GM12801 (cell line): ENCODE data around the gene SIKE1.

Source experiments
- TF ChIP-seq, protein P1 (sequence below): IDR thresholded peaks from one replicate; pipeline ENCODE4 v1.5.1; 2011; ENCODE audit warnings: control low read depth; ENCODE audit not compliant: insufficient read length; ENCODE audit errors: extremely low read depth

Gene SIKE1

DNA sequence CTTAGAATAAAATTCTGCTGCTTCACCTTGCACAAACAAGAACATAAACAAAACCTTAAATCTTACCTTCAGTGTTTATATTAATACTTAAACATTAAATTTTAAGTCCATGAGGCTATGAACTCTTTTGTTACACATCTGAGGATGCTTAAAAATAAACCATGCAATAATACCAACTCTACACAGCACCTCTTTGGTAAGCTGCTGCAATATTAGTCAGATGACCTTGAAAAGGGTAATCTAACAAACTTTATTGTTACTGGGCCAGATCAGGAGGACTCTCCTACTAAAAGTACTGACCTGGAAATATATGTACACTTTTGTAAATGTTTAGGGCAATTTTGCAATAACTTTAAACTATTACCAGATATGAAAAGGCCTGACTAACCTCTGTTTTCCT, 763 bp downstream of the SIKE1 start:
- TF ChIP-seq, protein P1, sequence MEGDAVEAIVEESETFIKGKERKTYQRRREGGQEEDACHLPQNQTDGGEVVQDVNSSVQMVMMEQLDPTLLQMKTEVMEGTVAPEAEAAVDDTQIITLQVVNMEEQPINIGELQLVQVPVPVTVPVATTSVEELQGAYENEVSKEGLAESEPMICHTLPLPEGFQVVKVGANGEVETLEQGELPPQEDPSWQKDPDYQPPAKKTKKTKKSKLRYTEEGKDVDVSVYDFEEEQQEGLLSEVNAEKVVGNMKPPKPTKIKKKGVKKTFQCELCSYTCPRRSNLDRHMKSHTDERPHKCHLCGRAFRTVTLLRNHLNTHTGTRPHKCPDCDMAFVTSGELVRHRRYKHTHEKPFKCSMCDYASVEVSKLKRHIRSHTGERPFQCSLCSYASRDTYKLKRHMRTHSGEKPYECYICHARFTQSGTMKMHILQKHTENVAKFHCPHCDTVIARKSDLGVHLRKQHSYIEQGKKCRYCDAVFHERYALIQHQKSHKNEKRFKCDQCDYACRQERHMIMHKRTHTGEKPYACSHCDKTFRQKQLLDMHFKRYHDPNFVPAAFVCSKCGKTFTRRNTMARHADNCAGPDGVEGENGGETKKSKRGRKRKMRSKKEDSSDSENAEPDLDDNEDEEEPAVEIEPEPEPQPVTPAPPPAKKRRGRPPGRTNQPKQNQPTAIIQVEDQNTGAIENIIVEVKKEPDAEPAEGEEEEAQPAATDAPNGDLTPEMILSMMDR, result no peak

DNA sequence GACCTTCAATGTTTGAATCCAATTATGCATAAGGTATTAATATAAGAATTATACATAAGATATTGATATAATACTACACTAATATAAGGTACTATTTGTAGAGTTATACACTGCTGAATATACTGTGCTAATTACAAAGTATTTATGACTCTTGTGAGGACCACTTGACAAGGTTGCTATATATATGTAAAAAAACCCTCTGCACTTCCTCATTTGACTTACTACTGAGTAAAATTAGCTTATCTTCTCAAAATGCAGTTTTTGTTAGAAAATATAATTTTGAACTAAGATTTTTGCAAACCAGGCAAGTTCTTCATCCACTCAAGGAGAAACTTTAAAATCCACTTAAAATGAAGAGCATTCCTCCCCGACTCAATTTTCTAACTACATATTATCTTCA, 8.5 kb downstream of the SIKE1 start:
- TF ChIP-seq, protein P1, result no peak

DNA sequence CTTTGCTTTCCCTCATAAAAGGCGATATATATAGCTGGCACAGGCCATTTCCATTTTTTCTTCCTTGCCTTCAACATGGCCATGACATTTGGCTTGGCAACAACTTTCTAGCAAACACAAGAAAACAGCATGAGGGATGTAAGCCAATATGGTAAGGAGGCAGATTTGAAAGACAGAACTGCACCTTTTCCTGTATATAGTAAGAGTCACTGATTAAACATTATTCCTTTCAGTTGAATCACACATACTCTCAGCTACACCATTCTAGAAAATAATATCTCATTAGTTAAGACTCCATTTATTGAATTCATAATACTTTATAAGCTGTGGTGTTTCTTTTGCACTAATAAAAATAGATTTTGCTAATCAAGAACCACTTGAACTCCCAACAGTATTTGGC, 9.5 kb downstream of the SIKE1 start:
- TF ChIP-seq, protein P1, result no peak

DNA sequence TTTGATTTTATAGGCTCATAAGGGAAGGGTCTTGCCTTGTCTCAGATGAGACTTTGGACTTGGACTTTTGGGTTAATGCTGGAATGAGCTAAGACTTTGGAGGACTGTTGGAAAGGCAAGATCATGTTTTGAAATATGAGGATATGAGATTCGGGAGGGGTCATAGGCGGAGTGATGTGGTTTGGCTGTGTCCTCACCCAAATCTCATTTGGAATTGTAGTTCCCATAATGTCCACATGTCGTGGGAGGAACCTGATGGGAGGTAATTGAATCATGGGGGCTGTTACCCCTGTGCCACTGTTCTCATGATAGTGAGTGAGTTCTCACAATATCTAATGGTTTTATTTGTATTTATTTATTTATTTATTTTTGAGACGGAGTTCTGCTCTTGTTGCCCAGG, 15.8 kb downstream of the SIKE1 start:
- TF ChIP-seq, protein P1, result no peak

DNA sequence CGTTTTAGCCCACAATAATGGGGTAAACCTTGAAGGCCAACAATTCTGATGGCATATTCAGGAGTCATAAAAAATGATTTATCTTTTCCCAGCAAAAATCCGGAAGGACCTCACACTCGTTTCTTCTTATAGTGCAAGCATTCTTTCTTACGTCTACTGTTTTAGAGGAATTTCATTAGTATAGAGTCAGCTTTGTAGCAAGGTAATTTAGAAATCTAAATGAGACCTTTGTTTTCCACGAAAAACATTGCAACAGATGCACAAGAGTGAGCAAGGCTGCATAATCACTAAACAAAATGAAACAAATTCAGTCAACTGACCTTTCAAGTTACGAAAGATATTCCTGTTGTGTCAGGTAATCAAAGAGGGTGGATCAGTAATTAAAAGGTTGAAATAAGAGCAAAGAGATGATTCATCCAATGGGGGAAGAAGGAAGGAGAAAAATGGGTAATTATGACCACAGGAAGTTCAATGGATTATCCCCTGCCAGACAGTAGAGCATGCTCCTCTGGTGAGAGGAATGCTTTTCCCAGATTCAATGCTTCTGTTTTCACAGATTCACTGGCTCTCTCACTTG, 22.1 kb downstream of the SIKE1 start:
- TF ChIP-seq, protein P1, result no peak

DNA sequence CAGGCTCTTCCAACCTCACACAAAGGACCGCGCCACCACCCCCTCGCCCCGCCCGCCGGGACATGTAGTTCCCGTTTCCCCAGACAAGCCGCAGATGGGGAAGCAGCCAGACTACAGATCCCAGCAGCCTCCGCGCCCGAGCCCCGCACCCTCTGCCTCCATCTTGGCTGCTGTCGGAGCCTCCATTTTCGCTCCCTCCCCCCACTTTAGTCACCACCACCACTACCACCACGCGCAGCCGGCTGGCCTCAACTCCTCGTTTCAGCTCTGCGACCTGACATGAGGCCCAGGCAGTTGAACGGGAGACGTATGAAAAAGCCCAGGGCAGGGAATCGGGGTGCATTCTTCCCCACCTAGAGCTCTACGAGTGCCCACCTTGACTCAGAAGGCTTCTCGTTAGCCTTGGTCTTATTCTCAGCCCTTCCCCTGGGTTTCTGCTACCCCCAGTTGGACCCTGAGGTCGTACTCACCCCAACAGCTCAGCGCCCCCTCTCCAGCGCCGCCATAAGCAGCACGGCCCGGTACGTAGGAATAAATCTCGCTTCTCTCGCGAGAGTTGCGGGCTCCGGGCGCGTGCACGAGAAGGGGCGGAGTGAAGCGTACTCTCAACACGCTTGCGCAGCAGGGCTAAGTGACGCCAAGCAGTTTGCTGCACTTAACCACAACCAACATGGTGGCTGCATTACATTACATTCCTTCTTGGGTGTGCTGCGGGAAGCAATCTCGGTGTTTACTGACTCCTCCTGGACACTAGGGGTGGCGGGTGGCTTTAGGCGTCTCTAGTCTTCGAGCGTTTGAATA, 22.8 kb downstream of the SIKE1 start, which contains the start of gene CSDE1:
Gene CSDE1 (minus strand): TSS at position 530 of the 801 bp plus-strand sequence. CDS start 18,094 bp downstream, outside the sequence.
- TF ChIP-seq, protein P1, result no peak

DNA sequence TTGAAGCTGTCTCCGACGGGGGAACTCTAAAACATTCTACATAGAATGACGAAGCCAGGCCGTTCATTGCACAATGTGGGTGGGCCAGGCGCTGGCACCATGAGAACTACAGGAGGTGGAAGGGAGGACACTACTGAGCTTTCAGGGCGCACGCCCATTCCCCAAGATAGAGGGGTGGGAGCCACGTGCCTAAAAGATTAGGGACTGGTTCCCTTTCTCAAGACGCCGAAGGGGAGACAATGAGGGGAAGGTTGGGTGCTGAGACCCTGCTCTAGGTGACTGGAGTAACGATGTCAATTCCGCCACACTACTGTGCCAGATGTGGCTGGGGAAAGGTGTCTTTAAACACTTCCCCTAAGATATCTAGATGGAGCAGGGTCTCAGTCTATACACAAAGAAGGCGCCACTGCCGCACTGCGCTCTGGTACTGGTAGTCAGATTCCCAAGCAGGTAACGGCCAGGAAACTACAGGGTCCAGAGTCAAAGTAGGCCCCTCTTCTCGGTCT, 23.5 kb downstream of the SIKE1 start:
- TF ChIP-seq, protein P1, result no peak
